DOHH2 (cell line): Measurements from ENCODE around the gene MARF1.
A peak's percentile ranks its signal among the peaks of the same experiment; 100 is the strongest.

Source experiments
- H3F3A ChIP-seq: fragments of 200-600 bp; sonication (generic), shearing (Covaris generic); 2 replicates; pipeline ENCODE4 v1.6.0; 2016; ENCODE audit warnings: antibody characterized with exemption, mild to moderate bottlenecking; ENCODE audit not compliant: control insufficient read depth, insufficient read depth
- H3K27ac ChIP-seq: fragments of 200-600 bp; sonication (generic); 2 replicates; pipeline ENCODE4 v1.5.1; 2014; ENCODE audit warnings: low read depth, mild to moderate bottlenecking, low read length, moderate library complexity
- H3K27me3 ChIP-seq: fragments of 200-600 bp; sonication (generic); 2 replicates; pipeline ENCODE4 v1.6.1; 2014; ENCODE audit warnings: mild to moderate bottlenecking, low read length, mixed read lengths; ENCODE audit not compliant: control insufficient read depth
- H3K36me3 ChIP-seq: fragments of 200-600 bp; sonication (generic); 2 replicates; pipeline ENCODE4 v1.6.1; 2014; ENCODE audit warnings: mild to moderate bottlenecking, low read length, moderate library complexity, mixed read lengths; ENCODE audit not compliant: control insufficient read depth
- H3K4me1 ChIP-seq: fragments of 200-600 bp; sonication (generic); 2 replicates; pipeline ENCODE4 v1.6.1; 2014; ENCODE audit warnings: mild to moderate bottlenecking, low read length, mixed read lengths; ENCODE audit not compliant: control insufficient read depth
- H3K4me2 ChIP-seq: fragments of 200-600 bp; sonication (generic); 2 replicates; pipeline ENCODE4 v1.6.0; 2014; ENCODE audit warnings: mild to moderate bottlenecking, low read length, moderate library complexity
- H3K4me3 ChIP-seq: fragments of 200-600 bp; sonication (generic); 2 replicates; pipeline ENCODE4 v1.5.1; 2014; ENCODE audit warnings: mild to moderate bottlenecking, low read length, mixed read lengths
- H3K79me2 ChIP-seq: fragments of 200-600 bp; sonication (generic); 2 replicates; pipeline ENCODE4 v1.6.1; 2014; ENCODE audit warnings: mild to moderate bottlenecking, low read length, mixed read lengths; ENCODE audit not compliant: control insufficient read depth
- H3K9me2 ChIP-seq: fragments of 200-600 bp; sonication (generic); replicated peaks from 2 replicates; pipeline ENCODE4 v1.6.1; 2014; ENCODE audit warnings: mild to moderate bottlenecking, low read length, mixed read lengths; ENCODE audit not compliant: control insufficient read depth
- H3K9me3 ChIP-seq: fragments of 200-600 bp; sonication (generic); 2 replicates; pipeline ENCODE4 v1.6.1; 2014; ENCODE audit warnings: antibody characterized with exemption, low read length, mixed read lengths; ENCODE audit not compliant: control insufficient read depth, insufficient read depth
- H4K20me1 ChIP-seq: fragments of 200-600 bp; sonication (generic); 2 replicates; pipeline ENCODE4 v1.6.0; 2014; ENCODE audit warnings: low read depth, mild to moderate bottlenecking, antibody characterized with exemption, low read length, moderate library complexity; ENCODE audit not compliant: control insufficient read depth, insufficient read depth
- CTCF ChIP-seq: fragments of 200-600 bp; sonication (generic); IDR thresholded peaks from one replicate; pipeline ENCODE4 v1.5.1; 2014; ENCODE audit warnings: antibody characterized with exemption, mild to moderate bottlenecking, low read depth, low read length; ENCODE audit not compliant: poor library complexity, severe bottlenecking
- EZH2phosphoT487 ChIP-seq: fragments of 200-600 bp; sonication (generic); IDR thresholded peaks from 2 replicates; pipeline ENCODE4 v1.6.1; 2017; ENCODE audit warnings: borderline replicate concordance, mild to moderate bottlenecking, antibody characterized with exemption, low read length, moderate library complexity, mixed read lengths

MARF1 gene

GRCh38 chr16:15665107-15665506, 22.2 kb upstream of the MARF1 start:
- TF ChIP-seq CTCF (no peak), EZH2phosphoT487 (no peak)
- H4K20me1 ChIP-seq: 0 out of 2 replicates have a peak, but pooled peaks cover 6% of the 10 kb centered on the region
- H3F3A ChIP-seq: no peaks in the 10 kb centered on the region
- H3K9me2 ChIP-seq: no peaks in the 10 kb centered on the region
- H3K27me3 ChIP-seq: no peaks in the 10 kb centered on the region
- peaks cover 34% of the 10 kb centered on the region for H3K79me2 ChIP-seq
- no peaks in the 10 kb centered on the region for H3K9me3 ChIP-seq
- no peak overlapping the region for H3K4me3 ChIP-seq
- no peaks in the 10 kb centered on the region for H3K4me1 ChIP-seq
- no peak overlapping the region for H3K4me2 ChIP-seq
- no peak overlapping the region for H3K27ac ChIP-seq
- H3K36me3 ChIP-seq: peaks cover 65% of the 10 kb centered on the region

- Histone ChIP-seq H3K4me2 (no peak overlapping the region), H3K4me1 (peaks cover 28% of the 10 kb centered on the region), H3K27me3 (no peaks in the 10 kb centered on the region), H3K27ac (no peak overlapping the region), H3F3A (peaks cover 7% of the 10 kb centered on the region), H3K4me3 (no peak overlapping the region), H3K9me3 (no peaks in the 10 kb centered on the region), H3K36me3 (peaks cover 38% of the 10 kb centered on the region), H4K20me1 (0 out of 2 replicates have a peak, but pooled peaks cover 13% of the 10 kb centered on the region), H3K79me2 (peaks cover 76% of the 10 kb centered on the region), H3K9me2 (no peaks in the 10 kb centered on the region)
- TF ChIP-seq CTCF (no peak), EZH2phosphoT487 (no peak)
These were observed 17.2 kb upstream of the MARF1 start for GRCh38 chr16:15660203-15660601.

- H3K9me3 ChIP-seq: no peaks in the 10 kb centered on the region
- TF ChIP-seq CTCF (no peak), EZH2phosphoT487 (no peak)
- H4K20me1 ChIP-seq: 0 out of 2 replicates have a peak, but pooled peaks cover 19% of the 10 kb centered on the region
- peak overlapping the region; percentile 74 for H3K4me2 ChIP-seq
- peaks cover 91% of the 10 kb centered on the region for H3K79me2 ChIP-seq
- H3F3A ChIP-seq: peaks cover 7% of the 10 kb centered on the region
- peak overlapping the region; percentile 71 for H3K27ac ChIP-seq
- peaks cover 43% of the 10 kb centered on the region for H3K36me3 ChIP-seq
- H3K9me2 ChIP-seq: no peaks in the 10 kb centered on the region
- H3K4me3 ChIP-seq: peak overlapping the region; percentile 57
- H3K4me1 ChIP-seq: peaks cover 28% of the 10 kb centered on the region
- no peaks in the 10 kb centered on the region for H3K27me3 ChIP-seq
These were observed 15.6 kb upstream of the MARF1 start for GRCh38 chr16:15658556-15658955.
